ENCODE results near the gene DGUOK.

DNA sequence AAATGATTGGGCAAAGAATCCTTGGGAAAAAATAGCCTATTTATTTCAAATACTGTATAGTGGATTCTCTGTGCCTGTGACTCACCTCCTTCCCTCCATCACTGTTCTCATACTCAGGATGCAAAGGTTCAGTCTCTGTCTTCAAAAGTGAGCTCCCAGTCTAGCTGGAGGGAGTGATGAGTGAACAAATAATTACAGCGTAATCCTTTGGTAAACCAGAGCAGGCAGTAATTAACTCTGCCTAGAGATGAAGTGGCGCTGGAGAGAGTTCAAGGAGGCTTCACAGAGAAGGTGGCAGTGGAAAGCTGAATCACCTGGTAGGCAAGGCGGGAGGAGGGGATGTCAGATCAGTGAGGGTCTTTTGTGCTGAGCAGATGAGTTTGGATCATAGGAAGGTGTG, 6.5 kb downstream of the DGUOK start:
- TF ChIP-seq, protein P1, sequence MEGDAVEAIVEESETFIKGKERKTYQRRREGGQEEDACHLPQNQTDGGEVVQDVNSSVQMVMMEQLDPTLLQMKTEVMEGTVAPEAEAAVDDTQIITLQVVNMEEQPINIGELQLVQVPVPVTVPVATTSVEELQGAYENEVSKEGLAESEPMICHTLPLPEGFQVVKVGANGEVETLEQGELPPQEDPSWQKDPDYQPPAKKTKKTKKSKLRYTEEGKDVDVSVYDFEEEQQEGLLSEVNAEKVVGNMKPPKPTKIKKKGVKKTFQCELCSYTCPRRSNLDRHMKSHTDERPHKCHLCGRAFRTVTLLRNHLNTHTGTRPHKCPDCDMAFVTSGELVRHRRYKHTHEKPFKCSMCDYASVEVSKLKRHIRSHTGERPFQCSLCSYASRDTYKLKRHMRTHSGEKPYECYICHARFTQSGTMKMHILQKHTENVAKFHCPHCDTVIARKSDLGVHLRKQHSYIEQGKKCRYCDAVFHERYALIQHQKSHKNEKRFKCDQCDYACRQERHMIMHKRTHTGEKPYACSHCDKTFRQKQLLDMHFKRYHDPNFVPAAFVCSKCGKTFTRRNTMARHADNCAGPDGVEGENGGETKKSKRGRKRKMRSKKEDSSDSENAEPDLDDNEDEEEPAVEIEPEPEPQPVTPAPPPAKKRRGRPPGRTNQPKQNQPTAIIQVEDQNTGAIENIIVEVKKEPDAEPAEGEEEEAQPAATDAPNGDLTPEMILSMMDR (IDR thresholded peaks at IDR 0.05; ENCODE audit: poor library complexity): no peak
- no peak for TF ChIP-seq EZH2 (IDR thresholded peaks at IDR 0.05; ENCODE audit: borderline replicate concordance)

Measured in hepatocyte (in vitro differentiated cells).